ENCODE data around the gene TLN1. TPM values are rescaled to one million over a fixed set of nuclear protein-coding genes. Genes with fewer than 3 reads are reported as not detected.

The TLN1 gene
- total RNA-seq, 2 donors from 2014 or later: 117 to 123 TPM

DNA sequence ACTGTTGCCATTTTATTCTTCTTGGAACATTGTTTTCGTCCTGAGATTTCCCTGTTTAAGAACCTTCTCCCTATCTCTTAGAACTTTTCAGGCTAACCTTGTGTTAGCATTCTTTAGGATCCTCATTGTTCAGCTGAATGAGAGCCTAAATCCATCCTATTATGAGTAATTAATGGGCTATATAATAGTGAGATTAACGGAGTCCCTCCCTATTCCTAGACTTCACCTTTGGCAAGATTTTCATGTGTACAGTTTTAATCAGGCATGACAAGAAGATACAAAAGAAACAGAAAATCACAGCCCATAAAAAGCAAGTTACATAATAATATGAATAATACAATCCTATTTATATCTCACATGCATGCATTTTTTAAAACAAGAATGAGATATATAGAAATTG lies 31.2 kb upstream of the TLN1 start:
- no peak for DNase-seq
- H3K36me3 ChIP-seq (ENCODE audit: control insufficient read depth, insufficient read depth, low read length): peaks cover 5% of the 10 kb centered on the region
- Mint-ChIP-seq H3K4me3 (no peak overlapping the region), H3K9me3 (no peaks in the 10 kb centered on the region), H3K36me3 (ENCODE audit: low read depth) (no peaks in the 10 kb centered on the region), H3K27ac (no peak overlapping the region), H3K27me3 (ENCODE audit: insufficient read depth) (no peaks in the 10 kb centered on the region), H3K4me1 (peaks cover under 1% of the 10 kb centered on the region)
- no peak overlapping the region for H3K27ac ChIP-seq (ENCODE audit: low read depth, low read length)
- H3K4me1 ChIP-seq (ENCODE audit: control insufficient read depth, insufficient read depth, low read length): no peaks in the 10 kb centered on the region
- no peak overlapping the region for H3K9ac ChIP-seq (ENCODE audit: extremely low read depth, low read length, poor library complexity, severe bottlenecking)
- TF ChIP-seq, protein P1, sequence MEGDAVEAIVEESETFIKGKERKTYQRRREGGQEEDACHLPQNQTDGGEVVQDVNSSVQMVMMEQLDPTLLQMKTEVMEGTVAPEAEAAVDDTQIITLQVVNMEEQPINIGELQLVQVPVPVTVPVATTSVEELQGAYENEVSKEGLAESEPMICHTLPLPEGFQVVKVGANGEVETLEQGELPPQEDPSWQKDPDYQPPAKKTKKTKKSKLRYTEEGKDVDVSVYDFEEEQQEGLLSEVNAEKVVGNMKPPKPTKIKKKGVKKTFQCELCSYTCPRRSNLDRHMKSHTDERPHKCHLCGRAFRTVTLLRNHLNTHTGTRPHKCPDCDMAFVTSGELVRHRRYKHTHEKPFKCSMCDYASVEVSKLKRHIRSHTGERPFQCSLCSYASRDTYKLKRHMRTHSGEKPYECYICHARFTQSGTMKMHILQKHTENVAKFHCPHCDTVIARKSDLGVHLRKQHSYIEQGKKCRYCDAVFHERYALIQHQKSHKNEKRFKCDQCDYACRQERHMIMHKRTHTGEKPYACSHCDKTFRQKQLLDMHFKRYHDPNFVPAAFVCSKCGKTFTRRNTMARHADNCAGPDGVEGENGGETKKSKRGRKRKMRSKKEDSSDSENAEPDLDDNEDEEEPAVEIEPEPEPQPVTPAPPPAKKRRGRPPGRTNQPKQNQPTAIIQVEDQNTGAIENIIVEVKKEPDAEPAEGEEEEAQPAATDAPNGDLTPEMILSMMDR (conservative IDR thresholded peaks at IDR 0.05): no peak
- no peaks in the 10 kb centered on the region for H3K27me3 ChIP-seq (ENCODE audit: control insufficient read depth, insufficient read depth, low read length, poor library complexity, severe bottlenecking)
- 83% methylated on average over 2 of the region's 2 CpGs; no CpG with 5 or more reads in 1 of the 2 experiments for WGBS, 2 experiments (ENCODE audit: insufficient coverage in 1 of 2, insufficient read length in 1 of 2)
- H3K9me3 ChIP-seq (ENCODE audit: control insufficient read depth, low read length): no peaks in the 10 kb centered on the region
- no peak overlapping the region for H3K4me3 ChIP-seq (ENCODE audit: low read length)

DNA sequence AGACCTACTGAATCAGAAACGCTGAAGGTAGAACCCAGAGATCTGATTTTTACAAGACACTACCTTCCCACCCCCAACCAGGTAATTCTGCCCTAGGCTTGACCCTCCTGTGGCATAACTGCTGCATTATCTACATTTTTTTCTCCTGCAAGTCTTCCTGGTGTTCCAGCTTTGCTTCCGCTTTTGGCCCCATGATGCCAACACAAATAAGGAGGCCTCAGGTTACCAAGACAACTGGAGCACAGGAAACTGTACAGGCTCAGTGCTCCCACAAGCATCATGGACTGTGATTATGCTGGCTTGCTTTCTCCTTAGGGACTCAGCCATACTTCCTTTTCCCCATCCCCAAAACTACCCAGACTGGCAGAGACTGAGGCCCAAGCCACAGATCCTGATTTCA lies 28.7 kb upstream of the TLN1 start:
- Mint-ChIP-seq H3K36me3 (ENCODE audit: low read depth) (no peaks in the 10 kb centered on the region), H3K4me1 (peaks cover 8% of the 10 kb centered on the region), H3K4me3 (no peak overlapping the region), H3K27me3 (ENCODE audit: insufficient read depth) (no peaks in the 10 kb centered on the region), H3K9me3 (no peaks in the 10 kb centered on the region), H3K27ac (no peak overlapping the region)
- WGBS, 2 experiments (ENCODE audit: insufficient coverage in 1 of 2, insufficient read length in 1 of 2): 90 to 100% methylated on average over 1 to 2 of the region's 2 CpGs
- no peak for DNase-seq
- H3K27ac ChIP-seq (ENCODE audit: low read depth, low read length): no peak overlapping the region
- no peaks in the 10 kb centered on the region for H3K9me3 ChIP-seq (ENCODE audit: control insufficient read depth, low read length)
- peaks cover 5% of the 10 kb centered on the region for H3K36me3 ChIP-seq (ENCODE audit: control insufficient read depth, insufficient read depth, low read length)
- TF ChIP-seq, protein P1 (conservative IDR thresholded peaks at IDR 0.05): no peak
- H3K4me3 ChIP-seq (ENCODE audit: low read length): no peak overlapping the region
- no peak overlapping the region for H3K9ac ChIP-seq (ENCODE audit: extremely low read depth, low read length, poor library complexity, severe bottlenecking)
- no peaks in the 10 kb centered on the region for H3K4me1 ChIP-seq (ENCODE audit: control insufficient read depth, insufficient read depth, low read length)
- H3K27me3 ChIP-seq (ENCODE audit: control insufficient read depth, insufficient read depth, low read length, poor library complexity, severe bottlenecking): no peaks in the 10 kb centered on the region

- Mint-ChIP-seq H3K4me1 (peaks cover 8% of the 10 kb centered on the region), H3K36me3 (ENCODE audit: low read depth) (peaks cover 7% of the 10 kb centered on the region), H3K9me3 (no peaks in the 10 kb centered on the region), H3K27me3 (ENCODE audit: insufficient read depth) (no peaks in the 10 kb centered on the region), H3K27ac (no peak overlapping the region), H3K4me3 (no peak overlapping the region)
- DNase-seq: no peak
- Histone ChIP-seq H3K9ac (ENCODE audit: extremely low read depth, low read length, poor library complexity, severe bottlenecking) (no peak overlapping the region), H3K36me3 (ENCODE audit: control insufficient read depth, insufficient read depth, low read length) (peaks cover 11% of the 10 kb centered on the region), H3K27ac (ENCODE audit: low read depth, low read length) (no peak overlapping the region), H3K4me3 (ENCODE audit: low read length) (no peak overlapping the region), H3K9me3 (ENCODE audit: control insufficient read depth, low read length) (no peaks in the 10 kb centered on the region), H3K27me3 (ENCODE audit: control insufficient read depth, insufficient read depth, low read length, poor library complexity, severe bottlenecking) (no peaks in the 10 kb centered on the region), H3K4me1 (ENCODE audit: control insufficient read depth, insufficient read depth, low read length) (no peaks in the 10 kb centered on the region)
- TF ChIP-seq, protein P1 (conservative IDR thresholded peaks at IDR 0.05): no peak
- 95 to 96% methylated on average over 4 of the region's 4 CpGs for WGBS, 2 experiments (ENCODE audit: insufficient coverage in 1 of 2, insufficient read length in 1 of 2)
Measured at GRCh38 chr9:35759795-35760194, 27.8 kb upstream of the TLN1 start.
